ENCODE results near the gene FOSB. TPM values are rescaled to one million over a fixed set of nuclear protein-coding genes. Genes with fewer than 3 reads are reported as not detected.

The FOSB gene
- total RNA-seq, 1 experiment from 2014 or later = 1.7 TPM

DNA sequence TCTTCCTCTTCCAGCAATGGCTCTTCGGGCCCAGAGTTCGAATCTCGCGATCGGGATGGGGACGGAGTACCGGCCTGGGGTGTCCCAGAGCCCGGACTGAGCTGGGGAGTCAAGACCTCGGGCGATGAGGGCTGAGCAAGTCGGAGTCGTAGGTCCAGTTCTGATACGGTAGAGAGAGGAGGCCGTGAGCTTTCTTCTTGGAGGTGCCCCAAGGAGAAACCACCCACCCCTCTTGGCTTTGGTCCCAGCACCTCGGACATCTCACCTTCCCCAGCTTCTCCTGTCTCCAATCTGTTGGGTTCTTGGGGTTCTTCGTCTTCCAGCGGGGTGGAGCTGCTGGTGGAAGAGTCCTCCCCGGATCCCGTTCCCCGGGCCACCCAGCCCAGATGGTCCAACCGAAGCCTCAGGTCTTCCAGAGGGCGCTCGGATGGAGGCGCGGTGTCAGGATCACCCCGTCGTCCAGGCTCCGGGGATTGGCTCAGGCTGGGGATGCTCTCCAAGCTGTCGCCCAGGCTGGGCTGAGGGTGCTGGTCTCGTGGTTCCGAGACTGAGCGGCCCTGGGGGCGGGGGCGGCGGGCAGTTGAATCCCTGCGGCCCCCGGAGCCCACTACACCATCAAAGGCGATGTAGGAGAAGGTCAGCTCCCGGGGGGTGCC, 26.6 kb downstream of the FOSB start:
- Histone ChIP-seq H2AFZ (ENCODE audit: low read length) (no peak overlapping the region), H3K27ac (ENCODE audit: insufficient read length, low read depth, low read length) (no peak overlapping the region), H2BK120ac (ENCODE audit: low read depth, low read length, poor library complexity, severe bottlenecking) (no peak overlapping the region), H3K14ac (ENCODE audit: insufficient read depth, low read length) (no peak overlapping the region), H3K4ac (ENCODE audit: low read depth, low read length) (no peak overlapping the region), H3K79me1 (ENCODE audit: insufficient read depth, low read depth, low read length, poor library complexity, severe bottlenecking) (no peaks in the 10 kb centered on the region), H3K4me1 (ENCODE audit: insufficient read depth, low read length) (no peaks in the 10 kb centered on the region), H4K5ac (ENCODE audit: insufficient read length, low read depth, low read length) (no peak overlapping the region), H3K27me3 (ENCODE audit: insufficient read depth, low read length) (no peaks in the 10 kb centered on the region; the same call in 1 of the 2 replicates), H3K79me2 (ENCODE audit: insufficient read depth, low read length) (no peaks in the 10 kb centered on the region), H3K23ac (ENCODE audit: insufficient read length, low read depth, low read length) (no peak overlapping the region), H3K56ac (ENCODE audit: insufficient read length, low read depth, low read length) (no peak overlapping the region), H3K4me2 (ENCODE audit: insufficient read depth, insufficient read length, low read length) (no peak overlapping the region), H2BK12ac (ENCODE audit: insufficient read length, low read depth, low read length) (no peak overlapping the region), H3K18ac (ENCODE audit: insufficient read length, low read depth, low read length) (no peak overlapping the region), H4K91ac (ENCODE audit: insufficient read length, low read depth, low read length) (no peak overlapping the region), H2AK5ac (ENCODE audit: insufficient read length, low read length) (no peak overlapping the region), H3K23me2 (ENCODE audit: insufficient read length, low read depth, low read length, poor library complexity, severe bottlenecking) (peaks cover 22% of the 10 kb centered on the region), H3T11ph (ENCODE audit: low read length) (no peak overlapping the region), H2BK5ac (ENCODE audit: insufficient read length, low read length) (no peak overlapping the region), H2BK20ac (ENCODE audit: low read depth, low read length, poor library complexity, severe bottlenecking) (no peak overlapping the region), H4K8ac (replicated peaks; ENCODE audit: insufficient read length, low read depth, low read length) (no peak overlapping the region), H3K9me3 (ENCODE audit: control insufficient read depth, low read depth, low read length) (no peaks in the 10 kb centered on the region), H3K9ac (ENCODE audit: extremely low read depth, insufficient read length, low read length) (no peak overlapping the region), H4K20me1 (ENCODE audit: control insufficient read depth, insufficient read depth, insufficient read length) (no peaks in the 10 kb centered on the region), H2BK15ac (ENCODE audit: low read depth, low read length) (no peak overlapping the region)
- H3K27me3 Mint-ChIP-seq (ENCODE audit: low read depth) = peaks cover 21% of the 10 kb centered on the region
- peak overlapping the region in 1 of 2 experiments; percentile 66; a peak in 2 of 5 replicates for H3K4me3 Mint-ChIP-seq
- H3K4me1 Mint-ChIP-seq = peaks cover 26 to 37% of the 10 kb centered on the region in 2 experiments
- no peak overlapping the region for H3K27ac Mint-ChIP-seq
- no CpG with 5 or more reads among the region's 39 CpGs for WGBS (ENCODE audit: extremely low coverage, insufficient read length, low lambda C conversion rate)
- no peak for DNase-seq
- no peaks in the 10 kb centered on the region; a peak in 2 of 5 replicates for H3K9me3 Mint-ChIP-seq
- H3K36me3 Mint-ChIP-seq (ENCODE audit: insufficient read depth in 1 of 3, low read depth in 3 of 3) = peaks cover 2 to 14% (median 10%) of the 10 kb centered on the region in 3 experiments
- TF ChIP-seq, protein P1, sequence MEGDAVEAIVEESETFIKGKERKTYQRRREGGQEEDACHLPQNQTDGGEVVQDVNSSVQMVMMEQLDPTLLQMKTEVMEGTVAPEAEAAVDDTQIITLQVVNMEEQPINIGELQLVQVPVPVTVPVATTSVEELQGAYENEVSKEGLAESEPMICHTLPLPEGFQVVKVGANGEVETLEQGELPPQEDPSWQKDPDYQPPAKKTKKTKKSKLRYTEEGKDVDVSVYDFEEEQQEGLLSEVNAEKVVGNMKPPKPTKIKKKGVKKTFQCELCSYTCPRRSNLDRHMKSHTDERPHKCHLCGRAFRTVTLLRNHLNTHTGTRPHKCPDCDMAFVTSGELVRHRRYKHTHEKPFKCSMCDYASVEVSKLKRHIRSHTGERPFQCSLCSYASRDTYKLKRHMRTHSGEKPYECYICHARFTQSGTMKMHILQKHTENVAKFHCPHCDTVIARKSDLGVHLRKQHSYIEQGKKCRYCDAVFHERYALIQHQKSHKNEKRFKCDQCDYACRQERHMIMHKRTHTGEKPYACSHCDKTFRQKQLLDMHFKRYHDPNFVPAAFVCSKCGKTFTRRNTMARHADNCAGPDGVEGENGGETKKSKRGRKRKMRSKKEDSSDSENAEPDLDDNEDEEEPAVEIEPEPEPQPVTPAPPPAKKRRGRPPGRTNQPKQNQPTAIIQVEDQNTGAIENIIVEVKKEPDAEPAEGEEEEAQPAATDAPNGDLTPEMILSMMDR (conservative IDR thresholded peaks at IDR 0.05) = no peak

Data from H9 (cell line).